HCT116 (cell line): ENCODE data around the gene TAT. TPM values are rescaled to one million over a fixed set of nuclear protein-coding genes. Genes with fewer than 3 reads are reported as not detected.

ENCODE experiments used
- ATAC-seq: fragments of 200-7000 bp; cut with Tn5 transposase; 2 replicates; pipeline ENCODE4 v1.9.1; 2020; ENCODE audit warnings: mild to moderate bottlenecking, moderate library complexity
- BruUV-seq: library from RNA; stranded (reverse); fragments of 400-500 nt; replicated peaks from 2 replicates; lab custom pipeline; 2021; lab: Mats Ljungman, UMichigan
- CTCF ChIA-PET: fragments of 300-600 bp; sonication (Branson Sonifier 250); formaldehyde crosslinking; loops from one replicate; lab custom pipeline; 2021; ENCODE audit warnings: antibody characterized with exemption; lab: Charles Lee
- POLR2A ChIA-PET: fragments of 300-600, 350-600 bp; sonication (Branson Sonifier 250); formaldehyde crosslinking; loops from one replicate; lab custom pipeline; 2021; ENCODE audit warnings: antibody characterized with exemption; lab: Charles Lee
- RAD21 ChIA-PET, 2 experiments: fragments of 300-600 bp; sonication (Branson Sonifier 250); formaldehyde crosslinking; loops; one replicate each; lab custom pipeline; 2023; ENCODE audit warnings: low total read pairs in 2 of 2; ENCODE audit not compliant: uncharacterized antibody in 2 of 2, unreplicated experiment in 2 of 2, low non-redundant PET in 1 of 2; lab: Charles Lee
- DNase-seq: peaks from one replicate; pipeline ENCODE4 v3.0.0-alpha.2; 2010; ENCODE audit warnings: low read depth, low spot score
- H2AFZ ChIP-seq: fragments of 200-600 bp; shearing (Covaris generic), sonication (generic); 2 replicates; pipeline ENCODE4 v1.6.1; 2017; ENCODE audit warnings: low read depth, mixed run types, mixed read lengths, antibody characterized with exemption, low read length; ENCODE audit not compliant: poor library complexity, severe bottlenecking
- H3K27ac ChIP-seq: 2 replicates; pipeline ENCODE4 v1.5.1; 2012; ENCODE audit warnings: low read depth, low read length
- H3K27me3 ChIP-seq: fragments of 200-600 bp; sonication (generic); 2 replicates; pipeline ENCODE4 v1.6.1; 2016; ENCODE audit warnings: mixed run types, low read length, mixed read lengths; ENCODE audit not compliant: insufficient read depth
- H3K36me3 ChIP-seq, 2 experiments: fragments of 200-500 bp in 1 of 2; fragments of 200-600 bp in 1 of 2; sonication (Bioruptor generic) in 1 of 2; sonication (generic) in 1 of 2; 2 replicates each; pipeline versions ENCODE4 v1.5.1 to v1.6.1; 2014 to 2016; ENCODE audit warnings: low read length in 2 of 2, inconsistent platforms in 1 of 2, mixed read lengths in 1 of 2, mixed run types in 1 of 2; ENCODE audit not compliant: insufficient read depth in 2 of 2, control insufficient read depth in 1 of 2
- H3K4me1 ChIP-seq, 2 experiments: fragments of 200-600 bp in 1 of 2; sonication (generic) in 1 of 2; 2 replicates each; pipeline versions ENCODE4 v1.5.1 to v1.6.1; 2012 to 2017; ENCODE audit warnings: low read length in 2 of 2, inconsistent platforms in 1 of 2, mild to moderate bottlenecking in 1 of 2, mixed read lengths in 1 of 2, mixed run types in 1 of 2, moderate library complexity in 1 of 2; ENCODE audit not compliant: insufficient read depth in 2 of 2, control insufficient read depth in 1 of 2
- H3K4me2 ChIP-seq: fragments of 200-600 bp; sonication (generic); 2 replicates; pipeline ENCODE4 v1.6.1; 2017; ENCODE audit warnings: mixed run types, low read length, mixed read lengths
- H3K4me3 ChIP-seq, 2 experiments: fragments of 200-600 bp in 1 of 2; sonication (generic) in 1 of 2; replicated peaks in 1 of 2; 2 replicates each; pipeline ENCODE4 v1.5.1; 2011 to 2016; ENCODE audit warnings: low read length in 2 of 2, control low read depth in 1 of 2, low read depth in 1 of 2, mild to moderate bottlenecking in 1 of 2, mixed read lengths in 1 of 2, mixed run types in 1 of 2
- H3K79me2 ChIP-seq: fragments of 200-600 bp; sonication (generic); 2 replicates; pipeline ENCODE4 v1.6.1; 2017; ENCODE audit warnings: mild to moderate bottlenecking, mixed run types, low read length, moderate library complexity, mixed read lengths; ENCODE audit not compliant: insufficient read depth
- H3K9ac ChIP-seq: fragments of 200-600 bp; sonication (generic); 2 replicates; pipeline ENCODE4 v1.6.1; 2016; ENCODE audit warnings: low read length, mixed read lengths
- H3K9me2 ChIP-seq: fragments of 200-600 bp; sonication (generic), shearing (Covaris generic); 2 replicates; pipeline ENCODE4 v1.6.1; 2017; ENCODE audit warnings: mixed run types, mild to moderate bottlenecking, moderate library complexity; ENCODE audit not compliant: insufficient read depth
- H3K9me3 ChIP-seq, 2 experiments: fragments of 200-500 bp in 1 of 2; fragments of 200-600 bp in 1 of 2; sonication (Bioruptor generic) in 1 of 2; sonication (generic) in 1 of 2; 2 replicates each; pipeline ENCODE4 v1.6.1; 2014 to 2017; ENCODE audit warnings: low read length in 2 of 2, mixed read lengths in 2 of 2, inconsistent platforms in 1 of 2, low read depth in 1 of 2, mild to moderate bottlenecking in 1 of 2, mixed run types in 1 of 2, moderate library complexity in 1 of 2; ENCODE audit not compliant: control insufficient read depth in 1 of 2, insufficient read depth in 1 of 2
- H4K20me1 ChIP-seq: fragments of 200-600 bp; sonication (generic), shearing (Covaris generic); 2 replicates; pipeline ENCODE4 v1.6.1; 2017; ENCODE audit warnings: mixed run types, mild to moderate bottlenecking, moderate library complexity; ENCODE audit not compliant: insufficient read depth
- ATF3 ChIP-seq: IDR thresholded peaks from 2 replicates; pipeline ENCODE4 v1.6.1; 2012
- CBX3 ChIP-seq: IDR thresholded peaks from 2 replicates; pipeline ENCODE4 v1.6.1; 2012; ENCODE audit warnings: low read depth
- CEBPB ChIP-seq: IDR thresholded peaks from 2 replicates; pipeline ENCODE4 v1.6.1; 2012; ENCODE audit warnings: low read depth
- EGR1 ChIP-seq: IDR thresholded peaks from 2 replicates; pipeline ENCODE4 v1.6.1; 2012; ENCODE audit warnings: low read depth
- ELF1 ChIP-seq: IDR thresholded peaks from 2 replicates; pipeline ENCODE4 v1.6.1; 2012; ENCODE audit warnings: low read depth, borderline replicate concordance
- EZH2 ChIP-seq: fragments of 200-600 bp; sonication (generic); IDR thresholded peaks from 2 replicates; pipeline ENCODE4 v1.6.1; 2017; ENCODE audit warnings: antibody characterized with exemption, mixed run types
- FOSL1 ChIP-seq: IDR thresholded peaks from 2 replicates; pipeline ENCODE4 v1.6.1; 2012; ENCODE audit warnings: low read depth
- SIN3A ChIP-seq: IDR thresholded peaks from 2 replicates; pipeline ENCODE4 v1.6.1; 2012; ENCODE audit warnings: low read depth
- SP1 ChIP-seq: IDR thresholded peaks from 2 replicates; pipeline ENCODE4 v1.6.1; 2012; ENCODE audit warnings: low read depth
- SRF ChIP-seq: IDR thresholded peaks from 2 replicates; pipeline ENCODE4 v1.6.1; 2012; ENCODE audit warnings: low read depth
- ZFX ChIP-seq: fragments of 450-650 bp; IDR thresholded peaks from 2 replicates; pipeline ENCODE4 v1.6.1; 2017
- ZNF274 ChIP-seq: fragments of 200-500 bp; sonication (Bioruptor generic); IDR thresholded peaks from 2 replicates; pipeline ENCODE4 v1.6.1; 2014; ENCODE audit warnings: mild to moderate bottlenecking, low read depth, low read length, inconsistent platforms
- intact Hi-C: fragments of 100-400 bp; cut with micrococcal nuclease; formaldehyde crosslinking; loops from 2 replicates; pipeline ENCODE4 v1.10.0; 2022
- total RNA-seq: library from RNA; stranded (reverse); gene quantifications from one replicate; pipeline ENCODE4 v1.2.1, GENCODE V29; 2021; ENCODE audit not compliant: unreplicated experiment
- TF ChIP-seq, protein P1 (sequence below), 3 experiments: fragments of 200-600 bp in 1 of 3; sonication (generic) in 1 of 3; IDR thresholded peaks in 2 of 3; conservative IDR thresholded peaks in 1 of 3; 2 replicates each; pipeline ENCODE4 v1.5.1; 2012 to 2017; ENCODE audit warnings: low read depth in 2 of 3, low read length in 2 of 3, antibody characterized with exemption in 1 of 3, borderline replicate concordance in 1 of 3, control low read depth in 1 of 3, mild to moderate bottlenecking in 1 of 3, mixed read lengths in 1 of 3, mixed run types in 1 of 3, moderate library complexity in 1 of 3; ENCODE audit not compliant: insufficient read depth in 1 of 3
- TF ChIP-seq, protein P2 (sequence below): IDR thresholded peaks from 2 replicates; pipeline ENCODE4 v1.6.1; 2012

Gene TAT
- total RNA-seq, 1 experiment from 2014 or later = 0.91 TPM

DNA sequence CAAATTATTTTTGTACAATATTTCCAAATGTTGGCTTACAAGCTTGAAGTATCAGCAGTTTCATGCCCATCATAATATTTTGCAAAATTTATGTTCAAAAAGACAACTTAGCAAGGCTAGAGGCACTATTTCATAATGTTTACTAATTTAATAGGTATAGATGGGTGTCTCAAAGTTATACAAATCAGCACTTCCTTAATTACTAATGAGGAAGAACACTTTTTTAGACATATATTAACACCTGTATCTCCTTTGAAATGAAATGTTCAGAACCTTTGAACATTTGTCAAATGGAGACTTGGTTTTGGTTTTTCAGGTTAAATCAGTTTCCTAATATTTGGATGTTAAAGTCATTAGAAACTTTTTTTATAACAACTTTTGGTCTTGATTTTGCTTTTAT lies 2.2 kb downstream of the TAT start (continued):
- TF ChIP-seq, protein P1, sequence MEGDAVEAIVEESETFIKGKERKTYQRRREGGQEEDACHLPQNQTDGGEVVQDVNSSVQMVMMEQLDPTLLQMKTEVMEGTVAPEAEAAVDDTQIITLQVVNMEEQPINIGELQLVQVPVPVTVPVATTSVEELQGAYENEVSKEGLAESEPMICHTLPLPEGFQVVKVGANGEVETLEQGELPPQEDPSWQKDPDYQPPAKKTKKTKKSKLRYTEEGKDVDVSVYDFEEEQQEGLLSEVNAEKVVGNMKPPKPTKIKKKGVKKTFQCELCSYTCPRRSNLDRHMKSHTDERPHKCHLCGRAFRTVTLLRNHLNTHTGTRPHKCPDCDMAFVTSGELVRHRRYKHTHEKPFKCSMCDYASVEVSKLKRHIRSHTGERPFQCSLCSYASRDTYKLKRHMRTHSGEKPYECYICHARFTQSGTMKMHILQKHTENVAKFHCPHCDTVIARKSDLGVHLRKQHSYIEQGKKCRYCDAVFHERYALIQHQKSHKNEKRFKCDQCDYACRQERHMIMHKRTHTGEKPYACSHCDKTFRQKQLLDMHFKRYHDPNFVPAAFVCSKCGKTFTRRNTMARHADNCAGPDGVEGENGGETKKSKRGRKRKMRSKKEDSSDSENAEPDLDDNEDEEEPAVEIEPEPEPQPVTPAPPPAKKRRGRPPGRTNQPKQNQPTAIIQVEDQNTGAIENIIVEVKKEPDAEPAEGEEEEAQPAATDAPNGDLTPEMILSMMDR (IDR thresholded peaks at IDR 0.05 in 2 of 3, conservative IDR thresholded peaks at IDR 0.05 in 1 of 3; ENCODE audit: borderline replicate concordance in 1 of 3, insufficient read depth in 1 of 3, low read depth in 2 of 3, low read length in 2 of 3) = no peak
- TF ChIP-seq ATF3 (no peak), ZNF274 (no peak), EZH2 (no peak), CEBPB (no peak), SRF (no peak), EGR1 (no peak), CBX3 (no peak), FOSL1 (no peak), ELF1 (no peak)
- TF ChIP-seq, protein P2, sequence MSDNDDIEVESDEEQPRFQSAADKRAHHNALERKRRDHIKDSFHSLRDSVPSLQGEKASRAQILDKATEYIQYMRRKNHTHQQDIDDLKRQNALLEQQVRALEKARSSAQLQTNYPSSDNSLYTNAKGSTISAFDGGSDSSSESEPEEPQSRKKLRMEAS = no peak

DNA sequence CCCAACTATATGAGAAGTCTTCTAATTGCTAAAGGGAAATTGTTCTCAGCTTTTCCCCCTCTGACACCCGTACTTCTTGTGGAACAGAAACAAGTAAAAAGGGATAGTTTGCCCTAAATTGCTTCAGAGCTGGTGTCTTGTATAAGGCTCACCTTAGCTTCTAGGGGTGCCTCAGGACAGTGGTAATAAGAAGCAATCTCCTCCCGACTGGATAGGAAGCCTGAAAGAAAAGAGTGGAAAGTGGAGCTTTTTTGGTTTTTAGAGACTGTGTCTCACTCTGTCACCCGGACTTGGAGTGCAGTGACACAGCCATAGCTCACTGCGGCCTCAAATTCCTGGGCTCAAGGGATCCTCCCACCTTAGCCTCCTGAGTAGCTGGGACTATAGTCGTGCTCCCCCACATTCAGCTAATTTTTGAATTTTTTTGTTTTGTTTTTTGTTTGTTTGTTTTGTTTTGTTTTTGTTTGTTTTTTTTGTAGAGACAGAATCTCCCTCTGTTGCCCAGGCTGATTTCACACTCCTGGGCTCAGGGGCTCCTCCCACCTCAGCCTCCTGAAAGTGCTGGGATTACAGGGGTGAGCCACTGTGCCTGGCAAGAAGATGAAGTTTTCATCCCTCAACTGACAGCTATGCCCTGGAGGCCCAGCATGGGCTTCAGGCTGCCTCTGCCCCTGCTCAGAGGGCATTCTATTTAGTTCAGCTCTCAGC lies 3.4 kb downstream of the TAT start:
- Histone ChIP-seq H3K79me2 (no peaks in the 10 kb centered on the region), H3K27ac (no peak overlapping the region), H3K9me2 (no peaks in the 10 kb centered on the region), H3K9me3 (no peaks in the 10 kb centered on the region), H3K4me2 (no peak overlapping the region), H2AFZ (no peak overlapping the region), H3K36me3 (no peaks in the 10 kb centered on the region), H3K4me1 (no peaks in the 10 kb centered on the region), H3K9ac (no peak overlapping the region), H3K27me3 (peaks cover 4% of the 10 kb centered on the region; the same call in 1 of the 2 replicates), H4K20me1 (no peaks in the 10 kb centered on the region), H3K4me3 (no peak overlapping the region)
- intact Hi-C loops = no loop called here
- DNase-seq (no peak), ATAC-seq (no peak)
- TF ChIP-seq EGR1 (no peak), SIN3A (no peak), CBX3 (no peak), FOSL1 (no peak), ZFX (no peak), ATF3 (no peak), SP1 (no peak)
- TF ChIP-seq, protein P2 = no peak
- CTCF ChIA-PET = interaction anchor here (1.0 to 1.6 kb wide), 2 partner anchors 9 to 38 kb away, joined by 3 to 8 read pairs; no protein-coding TSS in a partner anchor
- RAD21 ChIA-PET = no interaction called here
- no TSS peak for BruUV-seq
- POLR2A ChIA-PET = interaction anchor here (1.0 kb wide), 1 partner anchor 9 kb away, joined by 5 read pairs; no protein-coding TSS in a partner anchor
